Measurements from ENCODE around the gene C3orf70.

DNA sequence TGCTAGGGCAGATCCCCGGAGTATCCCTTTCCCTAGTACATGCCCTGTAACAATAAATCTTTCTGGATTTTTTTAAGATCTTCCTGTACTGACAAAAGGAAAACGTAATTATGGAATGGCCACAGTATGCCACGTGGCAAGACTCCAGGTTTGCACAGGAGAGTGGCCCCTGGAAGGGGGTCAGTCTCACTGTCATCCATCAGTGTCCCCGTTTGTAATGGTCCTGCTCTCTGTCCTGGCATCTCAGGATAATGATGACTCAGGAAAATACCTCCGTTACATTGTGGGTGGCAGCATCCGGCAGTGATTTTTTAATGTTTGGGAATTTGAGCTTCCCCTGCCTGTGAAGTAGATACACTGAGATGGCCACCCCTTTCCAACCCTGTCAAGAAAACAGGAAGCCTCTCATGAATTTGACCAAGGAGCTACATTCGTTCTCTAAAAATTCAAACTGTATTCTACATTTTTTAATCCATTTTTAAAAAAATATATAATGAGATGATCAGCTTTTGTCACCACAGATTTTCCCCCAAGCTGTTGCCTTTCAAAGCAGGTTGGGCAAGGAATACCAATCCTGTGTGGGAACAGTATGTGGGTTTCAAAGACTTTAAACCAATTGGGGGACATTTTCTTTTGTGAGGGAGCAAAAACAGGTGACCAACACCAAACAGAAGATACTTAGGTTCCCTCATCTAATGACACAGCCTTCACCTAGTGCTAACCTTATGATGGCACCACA is 110.4 kb downstream of the C3orf70 start:
- TF ChIP-seq CTCF (IDR thresholded peaks at IDR 0.05) (no peak), EP300 (IDR thresholded peaks at IDR 0.05) (no peak), POLR2A (IDR thresholded peaks at IDR 0.05) (no peak)

Data from tibial nerve (tissue), 4 donors.